Smooth muscle cell (in vitro differentiated cells): Measurements from ENCODE around the gene ADAM19. TPM values are rescaled to one million over a fixed set of nuclear protein-coding genes. Genes with fewer than 3 reads are reported as not detected.

Source experiments
- DNase-seq: peaks from one replicate; lab custom pipeline; 2025; ENCODE audit not compliant: unreplicated experiment; lab: John Stamatoyannopoulos, UW
- H2AFZ ChIP-seq: fragments of 200-600 bp; sonication (generic); 2 replicates; pipeline ENCODE4 v1.6.0; 2016; ENCODE audit warnings: antibody characterized with exemption, low read depth, mild to moderate bottlenecking
- H3F3A ChIP-seq: fragments of 200-600 bp; sonication (generic); 2 replicates; pipeline ENCODE4 v1.6.0; 2017; ENCODE audit warnings: antibody characterized with exemption, low read depth
- H3K27ac ChIP-seq: fragments of 200-600 bp; sonication (generic); 2 replicates; pipeline ENCODE4 v1.5.1; 2016; ENCODE audit warnings: low read depth, mild to moderate bottlenecking
- H3K27me3 ChIP-seq: fragments of 200-600 bp; sonication (generic); 2 replicates; pipeline ENCODE4 v1.6.1; 2016; ENCODE audit warnings: low read depth, mild to moderate bottlenecking
- H3K36me3 ChIP-seq: fragments of 200-600 bp; sonication (generic); 2 replicates; pipeline ENCODE4 v1.5.1; 2016; ENCODE audit warnings: low read depth
- H3K4me1 ChIP-seq: fragments of 200-600 bp; sonication (generic); 2 replicates; pipeline ENCODE4 v1.5.1; 2016; ENCODE audit warnings: low read depth
- H3K4me2 ChIP-seq: fragments of 200-600 bp; sonication (generic); 2 replicates; pipeline ENCODE4 v1.6.0; 2016; ENCODE audit warnings: mild to moderate bottlenecking
- H3K4me3 ChIP-seq: fragments of 200-600 bp; sonication (generic); 2 replicates; pipeline ENCODE4 v1.5.1; 2016; ENCODE audit warnings: mild to moderate bottlenecking
- H3K79me2 ChIP-seq: fragments of 200-600 bp; sonication (generic); 2 replicates; pipeline ENCODE4 v1.6.0; 2016; ENCODE audit warnings: low read depth, mild to moderate bottlenecking
- H3K9ac ChIP-seq: fragments of 200-600 bp; sonication (generic); 2 replicates; pipeline ENCODE4 v1.6.0; 2016; ENCODE audit warnings: low read depth
- H3K9me3 ChIP-seq: fragments of 200-600 bp; sonication (generic); replicated peaks from 2 replicates; pipeline ENCODE4 v1.5.1; 2016; ENCODE audit warnings: low read depth
- H4K20me1 ChIP-seq: fragments of 200-600 bp; sonication (generic); 2 replicates; pipeline ENCODE4 v1.6.0; 2016; ENCODE audit warnings: low read depth
- WGBS: methylation state at CpG from one replicate; pipeline ENCODE4 v1.1.7; 2016; ENCODE audit warnings: low lambda C conversion rate; 5-methylcytosine and 5-hydroxymethylcytosine counted together
- polyA plus RNA-seq: library from polyadenylated mRNA; unstranded; fragments of >200 nt; fragmentation: Nextera tagmentation; extraction: Ambion mirVana; gene quantifications from 2 replicates; pipeline ENCODE4 v1.2.1, GENCODE V29; 2016
- total RNA-seq: library from RNA; depleted of rRNA; stranded (reverse); fragments of >200 nt; gene quantifications from 2 replicates; pipeline ENCODE4 v1.2.3, GENCODE V29; 2014
- TF ChIP-seq, protein P1 (sequence below): fragments of 200-600 bp; sonication (generic); IDR thresholded peaks from 2 replicates; pipeline ENCODE4 v1.5.1; 2017; ENCODE audit warnings: borderline replicate concordance, mild to moderate bottlenecking, antibody characterized with exemption; ENCODE audit not compliant: insufficient read depth, poor library complexity, severe bottlenecking

ADAM19 gene
- total and polyA plus RNA-seq, 2 experiments from 2014 or later: 62.2 to 112 TPM

DNA sequence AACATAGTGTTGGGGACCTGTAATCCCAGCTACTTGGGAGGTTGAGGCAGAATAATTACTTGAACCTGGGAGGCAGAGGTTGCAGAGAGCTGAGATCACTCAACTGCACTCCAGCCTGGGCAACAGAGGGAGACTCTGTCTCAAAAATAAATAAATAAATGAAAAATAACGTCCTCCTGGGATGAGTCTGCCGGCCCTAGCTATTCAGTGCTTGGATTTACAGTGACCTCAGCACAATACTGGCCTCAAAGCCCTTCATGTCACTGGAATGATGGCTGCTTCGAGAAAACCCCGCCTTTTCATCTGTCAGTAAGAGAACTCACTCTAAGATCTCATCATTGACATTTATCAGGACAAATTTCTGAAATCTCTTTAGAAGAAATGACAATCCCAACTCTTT is 41.2 kb upstream of the ADAM19 start:
- Histone ChIP-seq H4K20me1 (no peaks in the 10 kb centered on the region), H3K9me3 (no peaks in the 10 kb centered on the region), H3K4me1 (no peaks in the 10 kb centered on the region), H3K4me2 (no peak overlapping the region), H2AFZ (no peak overlapping the region), H3K4me3 (no peak overlapping the region), H3K36me3 (no peaks in the 10 kb centered on the region), H3K9ac (no peak overlapping the region), H3K27me3 (no peaks in the 10 kb centered on the region), H3F3A (no peaks in the 10 kb centered on the region), H3K79me2 (no peaks in the 10 kb centered on the region), H3K27ac (no peak overlapping the region)
- TF ChIP-seq, protein P1, sequence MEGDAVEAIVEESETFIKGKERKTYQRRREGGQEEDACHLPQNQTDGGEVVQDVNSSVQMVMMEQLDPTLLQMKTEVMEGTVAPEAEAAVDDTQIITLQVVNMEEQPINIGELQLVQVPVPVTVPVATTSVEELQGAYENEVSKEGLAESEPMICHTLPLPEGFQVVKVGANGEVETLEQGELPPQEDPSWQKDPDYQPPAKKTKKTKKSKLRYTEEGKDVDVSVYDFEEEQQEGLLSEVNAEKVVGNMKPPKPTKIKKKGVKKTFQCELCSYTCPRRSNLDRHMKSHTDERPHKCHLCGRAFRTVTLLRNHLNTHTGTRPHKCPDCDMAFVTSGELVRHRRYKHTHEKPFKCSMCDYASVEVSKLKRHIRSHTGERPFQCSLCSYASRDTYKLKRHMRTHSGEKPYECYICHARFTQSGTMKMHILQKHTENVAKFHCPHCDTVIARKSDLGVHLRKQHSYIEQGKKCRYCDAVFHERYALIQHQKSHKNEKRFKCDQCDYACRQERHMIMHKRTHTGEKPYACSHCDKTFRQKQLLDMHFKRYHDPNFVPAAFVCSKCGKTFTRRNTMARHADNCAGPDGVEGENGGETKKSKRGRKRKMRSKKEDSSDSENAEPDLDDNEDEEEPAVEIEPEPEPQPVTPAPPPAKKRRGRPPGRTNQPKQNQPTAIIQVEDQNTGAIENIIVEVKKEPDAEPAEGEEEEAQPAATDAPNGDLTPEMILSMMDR: no peak
- 87% methylated on average over 4 of the region's 4 CpGs for WGBS
- no peak for DNase-seq

DNA sequence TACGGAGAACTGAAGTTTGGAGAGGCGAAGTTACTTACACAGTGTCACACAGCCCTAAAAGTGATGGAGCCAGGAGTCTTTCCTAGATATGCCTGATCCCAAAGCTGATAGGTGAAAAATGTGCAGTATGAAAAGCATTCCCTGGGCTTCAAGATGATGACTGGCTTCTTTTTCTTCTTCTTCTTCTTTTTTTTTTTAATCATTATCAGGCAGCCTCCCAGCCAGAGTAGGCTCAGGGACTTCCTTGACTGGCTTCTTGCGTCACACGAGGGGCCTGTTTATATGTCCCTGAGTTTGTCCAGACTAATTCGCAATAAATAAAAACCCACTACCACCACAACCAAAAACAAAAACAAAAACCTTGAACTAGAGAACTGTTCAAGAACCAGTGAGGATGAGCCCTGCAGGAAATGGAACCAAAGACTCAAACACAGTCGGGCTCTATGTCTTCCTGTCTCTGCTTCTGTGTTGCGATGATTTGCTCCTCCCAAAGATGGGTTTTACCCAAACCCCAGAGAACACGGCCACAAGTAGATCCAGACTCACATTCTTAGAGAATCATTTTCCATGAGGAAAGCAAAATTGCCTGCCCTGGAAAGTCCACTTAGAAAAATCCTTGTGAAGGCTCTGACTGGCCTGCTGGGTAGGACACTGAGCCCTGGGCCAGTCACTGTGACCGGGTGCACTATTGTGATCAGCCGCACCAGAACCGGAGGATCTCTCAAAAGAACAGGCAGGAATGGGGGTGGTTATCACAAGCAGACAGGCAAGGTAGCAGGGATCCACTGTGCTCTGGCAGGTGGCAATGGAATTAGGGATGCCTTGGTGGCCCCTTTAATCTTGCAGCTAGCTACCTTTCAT is 38.0 kb upstream of the ADAM19 start:
- DNase-seq: no peak
- Histone ChIP-seq H3K4me3 (no peak overlapping the region), H3K9ac (no peak overlapping the region), H3K27me3 (no peaks in the 10 kb centered on the region), H3K4me1 (no peaks in the 10 kb centered on the region), H3K4me2 (no peak overlapping the region), H3K27ac (peak overlapping the region; percentile 47), H3K9me3 (no peaks in the 10 kb centered on the region), H4K20me1 (no peaks in the 10 kb centered on the region), H3K79me2 (no peaks in the 10 kb centered on the region), H3F3A (no peaks in the 10 kb centered on the region), H2AFZ (peak overlapping the region; percentile 71), H3K36me3 (no peaks in the 10 kb centered on the region)
- WGBS: 64% methylated on average over 11 of the region's 11 CpGs
- TF ChIP-seq, protein P1: no peak

DNA sequence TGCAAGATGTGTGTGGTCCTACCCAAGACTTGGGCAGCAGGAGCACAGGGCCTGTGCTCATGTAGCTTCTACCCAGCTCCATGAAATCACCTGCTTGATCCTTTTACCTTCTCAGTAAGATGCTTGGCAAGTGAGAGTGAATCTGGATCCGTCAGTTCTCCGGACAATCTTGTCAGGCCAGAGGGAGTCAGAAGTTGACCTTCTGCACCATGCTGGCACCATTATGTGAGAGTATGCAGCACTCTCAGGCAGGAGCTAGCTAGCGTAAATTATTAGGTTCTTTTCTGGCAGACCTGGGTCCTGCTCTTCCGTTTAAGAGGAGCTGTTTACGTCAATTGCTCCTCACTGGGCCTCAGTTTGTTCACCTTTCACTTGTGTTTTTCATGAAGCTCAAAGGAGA is 37.0 kb upstream of the ADAM19 start:
- H4K20me1 ChIP-seq: no peaks in the 10 kb centered on the region
- DNase-seq: no peak
- H3K36me3 ChIP-seq: no peaks in the 10 kb centered on the region
- H3K4me2 ChIP-seq: no peak overlapping the region
- H3K4me3 ChIP-seq: no peak overlapping the region
- H3K4me1 ChIP-seq: no peaks in the 10 kb centered on the region
- TF ChIP-seq, protein P1: no peak
- H3K27ac ChIP-seq: peak overlapping the region; percentile 28
- H3K27me3 ChIP-seq: no peaks in the 10 kb centered on the region
- no peaks in the 10 kb centered on the region for H3K9me3 ChIP-seq
- H3F3A ChIP-seq: no peaks in the 10 kb centered on the region
- WGBS: 90% methylated on average over 5 of the region's 5 CpGs
- H2AFZ ChIP-seq: peak overlapping the region; percentile 47
- H3K79me2 ChIP-seq: no peaks in the 10 kb centered on the region
- no peak overlapping the region for H3K9ac ChIP-seq
